IPS-18a (cell line): ENCODE measurements around the gene CPHXL.

Experiments
- H3K27ac ChIP-seq: one replicate; pipeline ENCODE4 v1.5.1; 2013; ENCODE audit warnings: low read length
- H3K27me3 ChIP-seq: one replicate; pipeline ENCODE4 v1.6.1; 2013; ENCODE audit warnings: mild to moderate bottlenecking, low read length; ENCODE audit not compliant: control insufficient read depth, insufficient read depth
- H3K36me3 ChIP-seq: one replicate; pipeline ENCODE4 v1.6.1; 2013; ENCODE audit warnings: low read depth, low read length; ENCODE audit not compliant: control insufficient read depth
- H3K4me1 ChIP-seq: one replicate; pipeline ENCODE4 v1.6.1; 2013; ENCODE audit warnings: low read depth, low read length; ENCODE audit not compliant: control insufficient read depth
- H3K4me3 ChIP-seq: one replicate; pipeline ENCODE4 v1.5.1; 2013; ENCODE audit warnings: low read length
- H3K9ac ChIP-seq: one replicate; pipeline ENCODE4 v1.6.1; 2013; ENCODE audit warnings: mild to moderate bottlenecking, low read length, moderate library complexity
- H3K9me3 ChIP-seq: one replicate; pipeline ENCODE4 v1.6.1; 2013; ENCODE audit warnings: low read depth, low read length; ENCODE audit not compliant: control insufficient read depth

Gene CPHXL

GRCh38 chr16:75745823-75746222, 19.5 kb upstream of the CPHXL start:
- no peak overlapping the region for H3K9ac ChIP-seq
- no peaks in the 10 kb centered on the region for H3K27me3 ChIP-seq
- no peaks in the 10 kb centered on the region for H3K4me1 ChIP-seq
- no peak overlapping the region for H3K27ac ChIP-seq
- H3K36me3 ChIP-seq = no peaks in the 10 kb centered on the region
- peaks cover 33% of the 10 kb centered on the region for H3K9me3 ChIP-seq
- H3K4me3 ChIP-seq = no peak overlapping the region

DNA sequence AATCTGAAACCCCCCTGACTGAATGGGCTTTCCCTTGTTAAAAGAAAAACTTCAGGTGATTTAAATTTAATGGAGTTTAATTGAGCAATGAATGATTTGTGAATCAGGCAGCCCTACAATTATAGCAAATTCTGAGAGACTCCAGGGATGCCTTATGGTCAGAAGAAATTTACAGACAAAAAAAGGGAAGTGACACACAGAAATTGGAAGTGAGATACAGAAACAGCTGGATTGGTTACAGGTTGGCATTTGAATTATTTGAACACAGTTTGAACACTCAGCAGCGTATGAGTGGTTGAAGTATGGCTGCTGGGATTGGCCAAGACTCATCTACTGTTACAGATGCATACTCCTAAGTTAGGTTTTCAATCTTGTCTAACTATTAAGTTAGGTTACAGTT, 19.0 kb upstream of the CPHXL start:
- H3K27me3 ChIP-seq = no peaks in the 10 kb centered on the region
- no peaks in the 10 kb centered on the region for H3K36me3 ChIP-seq
- no peak overlapping the region for H3K27ac ChIP-seq
- H3K9me3 ChIP-seq = peaks cover 33% of the 10 kb centered on the region
- no peak overlapping the region for H3K4me3 ChIP-seq
- no peak overlapping the region for H3K9ac ChIP-seq
- H3K4me1 ChIP-seq = no peaks in the 10 kb centered on the region

- Histone ChIP-seq H3K4me1 (no peaks in the 10 kb centered on the region), H3K36me3 (no peaks in the 10 kb centered on the region), H3K9me3 (peaks cover 33% of the 10 kb centered on the region), H3K4me3 (no peak overlapping the region), H3K27ac (no peak overlapping the region), H3K9ac (no peak overlapping the region), H3K27me3 (no peaks in the 10 kb centered on the region)
Measured at GRCh38 chr16:75742424-75743047, 16.2 kb upstream of the CPHXL start.

DNA sequence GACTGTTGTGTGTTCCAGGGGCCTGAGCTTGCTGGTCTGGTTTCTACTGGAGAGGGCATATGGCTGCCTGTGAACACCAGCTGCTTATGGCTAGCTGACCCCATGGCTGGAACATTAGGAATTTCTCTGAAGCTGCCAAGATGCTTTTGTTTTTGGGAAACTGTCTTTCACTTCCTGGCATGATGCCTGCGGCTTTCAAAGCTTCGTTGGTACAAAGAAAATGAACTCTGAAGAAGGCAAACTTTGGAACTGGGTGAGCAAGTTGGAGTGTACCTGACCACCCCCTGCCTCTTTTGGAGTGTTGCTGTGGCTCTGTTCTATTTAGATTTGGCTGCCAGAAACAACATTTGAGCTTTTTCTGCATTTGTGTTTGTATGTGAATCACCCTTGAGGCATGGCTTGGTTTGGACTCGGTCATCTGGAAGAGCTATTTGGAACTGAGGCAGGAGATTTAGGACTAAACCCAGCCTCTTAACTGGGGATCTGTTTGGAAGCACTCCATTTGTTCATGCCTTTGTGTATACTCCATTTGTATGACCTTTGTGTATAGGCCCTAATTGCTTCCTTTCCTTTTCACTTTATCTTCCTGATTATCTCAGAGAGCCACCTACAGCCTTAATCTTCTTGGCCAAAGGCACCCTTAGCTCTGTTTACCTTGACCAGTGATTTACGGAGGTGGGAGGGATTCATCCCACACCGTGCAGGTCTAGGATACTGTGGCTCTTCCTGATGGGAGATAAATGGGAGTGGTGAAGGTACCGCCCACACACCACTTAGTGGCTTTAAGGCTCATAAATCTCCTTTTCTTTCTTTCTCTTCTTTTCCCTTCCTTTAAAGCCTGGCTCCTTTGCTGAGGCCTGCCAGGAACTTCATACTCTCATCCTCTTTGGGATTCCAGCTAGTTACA, 7.3 kb upstream of the CPHXL start:
- Histone ChIP-seq H3K9me3 (no peaks in the 10 kb centered on the region), H3K4me3 (no peak overlapping the region), H3K27me3 (no peaks in the 10 kb centered on the region), H3K27ac (no peak overlapping the region), H3K4me1 (no peaks in the 10 kb centered on the region), H3K36me3 (no peaks in the 10 kb centered on the region), H3K9ac (no peak overlapping the region)

DNA sequence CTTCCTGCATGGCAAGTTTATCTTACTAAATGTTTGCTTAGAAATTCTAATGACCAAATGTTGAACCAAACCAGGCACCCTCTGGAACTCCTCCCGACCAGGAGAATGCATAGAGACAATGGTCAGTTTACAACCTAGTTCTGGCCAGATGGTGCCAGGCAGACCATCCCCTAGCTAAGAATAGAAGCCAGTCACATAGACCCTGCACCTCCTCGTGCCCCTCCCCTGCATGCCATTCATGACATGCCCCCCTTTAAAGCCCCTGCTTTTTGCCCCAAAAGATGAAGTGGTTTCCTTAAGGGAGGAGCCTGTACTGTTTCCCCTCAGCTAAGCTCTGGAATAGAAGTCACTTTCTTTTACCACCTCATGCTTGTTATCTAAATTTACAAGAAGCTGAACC, 6.6 kb upstream of the CPHXL start:
- no peak overlapping the region for H3K4me3 ChIP-seq
- no peak overlapping the region for H3K9ac ChIP-seq
- H3K27ac ChIP-seq = no peak overlapping the region
- no peaks in the 10 kb centered on the region for H3K27me3 ChIP-seq
- no peaks in the 10 kb centered on the region for H3K36me3 ChIP-seq
- no peaks in the 10 kb centered on the region for H3K9me3 ChIP-seq
- no peaks in the 10 kb centered on the region for H3K4me1 ChIP-seq

DNA sequence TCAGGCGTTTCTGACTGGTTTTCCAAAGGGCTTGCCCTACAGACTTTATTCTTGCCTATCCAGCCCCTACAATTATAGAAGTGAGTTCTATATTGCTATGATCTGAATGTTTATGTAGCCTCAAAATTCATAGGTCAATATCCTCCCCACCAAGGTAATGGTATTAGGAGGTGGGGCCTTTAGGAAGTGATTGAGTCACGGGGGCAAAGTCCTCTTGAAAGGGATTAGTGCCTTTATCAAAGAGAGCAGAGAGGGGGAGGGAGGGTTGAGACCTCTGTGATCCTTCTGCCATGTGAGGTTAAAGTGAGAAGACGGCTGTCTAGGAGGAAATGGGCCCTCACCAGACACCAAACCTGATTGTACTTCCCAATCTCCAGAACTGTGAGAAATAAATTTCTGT, 931 bp upstream of the CPHXL start:
- no peaks in the 10 kb centered on the region for H3K36me3 ChIP-seq
- H3K9me3 ChIP-seq = no peaks in the 10 kb centered on the region
- no peaks in the 10 kb centered on the region for H3K27me3 ChIP-seq
- no peak overlapping the region for H3K27ac ChIP-seq
- no peak overlapping the region for H3K4me3 ChIP-seq
- H3K9ac ChIP-seq = no peak overlapping the region
- no peaks in the 10 kb centered on the region for H3K4me1 ChIP-seq

DNA sequence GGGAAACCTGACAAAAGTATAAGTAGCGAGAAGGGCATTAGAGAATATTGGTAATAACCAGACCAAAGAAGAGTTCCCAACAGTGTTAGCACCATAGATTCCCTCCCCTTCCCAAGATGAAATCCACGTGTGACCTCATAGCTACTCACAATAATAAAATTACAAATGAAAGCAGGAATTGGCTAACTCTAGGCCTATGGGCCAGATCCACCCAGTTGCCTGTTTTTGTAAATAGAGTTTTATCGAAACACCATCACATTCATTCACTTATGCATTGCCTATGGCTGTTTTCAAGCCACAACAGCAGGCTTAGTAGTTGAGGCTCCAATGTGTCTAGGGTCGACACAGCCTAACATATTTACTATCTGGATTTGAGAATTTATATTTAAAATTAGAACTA, 7.8 kb downstream of the CPHXL start:
- H3K27ac ChIP-seq = no peak overlapping the region
- H3K4me1 ChIP-seq = no peaks in the 10 kb centered on the region
- no peak overlapping the region for H3K9ac ChIP-seq
- H3K36me3 ChIP-seq = no peaks in the 10 kb centered on the region
- no peak overlapping the region for H3K4me3 ChIP-seq
- no peaks in the 10 kb centered on the region for H3K27me3 ChIP-seq
- H3K9me3 ChIP-seq = peaks cover 8% of the 10 kb centered on the region

- H3K9ac ChIP-seq = no peak overlapping the region
- no peaks in the 10 kb centered on the region for H3K36me3 ChIP-seq
- no peak overlapping the region for H3K4me3 ChIP-seq
- no peaks in the 10 kb centered on the region for H3K27me3 ChIP-seq
- no peak overlapping the region for H3K27ac ChIP-seq
- peaks cover 29% of the 10 kb centered on the region for H3K9me3 ChIP-seq
- H3K4me1 ChIP-seq = no peaks in the 10 kb centered on the region
Measured at GRCh38 chr16:75714661-75715060, 11.6 kb downstream of the CPHXL start.

- Histone ChIP-seq H3K27me3 (no peaks in the 10 kb centered on the region), H3K27ac (no peak overlapping the region), H3K9me3 (peaks cover 25% of the 10 kb centered on the region), H3K4me3 (no peak overlapping the region), H3K36me3 (no peaks in the 10 kb centered on the region), H3K9ac (no peak overlapping the region), H3K4me1 (no peaks in the 10 kb centered on the region)
Measured at GRCh38 chr16:75710344-75710743, 15.9 kb downstream of the CPHXL start.

DNA sequence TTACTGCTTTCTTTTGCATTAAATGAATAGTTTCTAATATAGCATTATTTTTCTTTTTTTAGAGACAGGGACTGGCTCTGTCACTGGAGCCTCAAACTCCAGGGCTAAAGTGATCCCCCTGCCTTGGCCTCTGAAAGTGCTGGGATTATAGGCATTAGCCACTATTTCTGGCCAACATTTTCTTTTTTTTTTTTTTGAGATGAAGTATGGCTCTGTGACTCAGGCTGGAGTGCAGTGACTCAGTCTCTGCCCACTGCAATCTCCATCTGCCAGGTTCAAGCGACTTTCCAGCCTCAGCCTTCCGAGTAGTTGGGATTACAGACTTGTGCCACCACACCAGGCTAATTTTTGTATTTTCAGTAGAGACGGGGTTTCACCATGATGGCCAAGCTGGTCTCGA, 23.0 kb downstream of the CPHXL start:
- H3K9ac ChIP-seq = no peak overlapping the region
- H3K27me3 ChIP-seq = no peaks in the 10 kb centered on the region
- no peaks in the 10 kb centered on the region for H3K4me1 ChIP-seq
- no peaks in the 10 kb centered on the region for H3K36me3 ChIP-seq
- no peaks in the 10 kb centered on the region for H3K9me3 ChIP-seq
- H3K4me3 ChIP-seq = no peak overlapping the region
- no peak overlapping the region for H3K27ac ChIP-seq

DNA sequence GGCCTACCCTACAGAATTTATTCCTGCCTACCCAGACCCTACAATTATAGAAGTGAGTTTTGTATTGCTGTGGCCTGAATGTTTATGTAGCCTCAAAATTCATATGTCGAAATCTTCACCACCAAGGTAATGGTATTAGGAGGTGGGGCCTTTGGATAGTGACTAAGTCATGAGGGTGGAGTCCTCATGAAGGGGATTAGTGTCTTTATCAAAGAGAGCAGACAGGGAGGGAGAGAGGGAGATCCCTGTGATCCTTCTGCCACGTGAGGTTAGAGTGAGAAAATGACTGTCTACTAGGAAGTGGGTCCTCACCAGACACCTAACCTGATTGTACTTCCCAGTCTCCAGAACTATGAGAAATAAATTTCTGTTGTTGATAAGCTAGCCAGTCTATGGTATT, 24.0 kb downstream of the CPHXL start:
- Histone ChIP-seq H3K36me3 (no peaks in the 10 kb centered on the region), H3K4me1 (no peaks in the 10 kb centered on the region), H3K27ac (no peak overlapping the region), H3K4me3 (no peak overlapping the region), H3K9me3 (no peaks in the 10 kb centered on the region), H3K27me3 (no peaks in the 10 kb centered on the region), H3K9ac (no peak overlapping the region)

- no peak within 1 kb of the TSS for H3K27ac ChIP-seq
Measured at GRCh38 chr16:75701361-75701760, 24.9 kb downstream of the CPHXL start, which contains the start of gene DUXB. TSS of gene DUXB (minus strand) at chr16:75701461. CDS start at chr16:75701418, 43 bp downstream.

More at GRCh38 chr16:75701361-75701760, 24.9 kb downstream of the CPHXL start, which contains the start of gene DUXB:
- Histone ChIP-seq H3K9me3 (no peaks in the 10 kb centered on the region), H3K4me3 (no peak within 1 kb of the TSS), H3K9ac (no peak within 1 kb of the TSS), H3K4me1 (no peaks in the 10 kb centered on the region), H3K36me3 (no peaks in the 10 kb centered on the region), H3K27me3 (no peaks in the 10 kb centered on the region)
